Cardiac muscle cell (in vitro differentiated cells and primary cell): Measurements from ENCODE around the gene MYOD1. TPM values are rescaled to one million over a fixed set of nuclear protein-coding genes. Genes with fewer than 3 reads are reported as not detected.

Source experiments
- DNase-seq, 2 donors: peaks; one replicate each; pipeline versions ENCODE4 v3.0.0 to v3.0.0-alpha.2; 2010 to 2017; ENCODE audit warnings: low read depth in 1 of 2, low spot score in 1 of 2
- H3K27ac ChIP-seq: fragments of 200-600 bp; sonication (generic); 2 replicates; pipeline ENCODE4 v1.5.1; 2016
- H3K27me3 ChIP-seq: fragments of 200-600 bp; sonication (generic); 2 replicates; pipeline ENCODE4 v1.6.0; 2016; ENCODE audit warnings: control low read depth
- H3K36me3 ChIP-seq: fragments of 200-600 bp; sonication (generic); 2 replicates; pipeline ENCODE4 v1.5.1; 2016; ENCODE audit warnings: control low read depth
- H3K4me1 ChIP-seq: fragments of 200-600 bp; sonication (generic); 2 replicates; pipeline ENCODE4 v1.8.1; 2017; ENCODE audit warnings: low read depth, mild to moderate bottlenecking, mixed run types
- H3K4me3 ChIP-seq: fragments of 200-600 bp; sonication (generic); 2 replicates; pipeline ENCODE4 v1.5.1; 2016; ENCODE audit warnings: mild to moderate bottlenecking
- H3K9me3 ChIP-seq: fragments of 200-600 bp; sonication (generic); 2 replicates; pipeline ENCODE4 v1.5.1; 2017; ENCODE audit warnings: low read depth, mild to moderate bottlenecking, control low read depth
- CTCF ChIP-seq: IDR thresholded peaks from 2 replicates; pipeline ENCODE4 v1.5.1; 2012; ENCODE audit warnings: low read depth, mild to moderate bottlenecking, low read length
- polyA plus RNA-seq: library from polyadenylated mRNA; unstranded; fragments of >200 nt; fragmentation: Nextera tagmentation; extraction: Ambion mirVana; gene quantifications from 2 replicates; pipeline ENCODE4 v1.2.1, GENCODE V29; 2016
- total RNA-seq: library from RNA; depleted of rRNA; stranded (reverse); fragments of >200 nt; gene quantifications from 2 replicates; pipeline ENCODE4 v1.2.3, GENCODE V29; 2016

Gene MYOD1
- total and polyA plus RNA-seq, 2 experiments from 2014 or later = not detected

- H3K36me3 ChIP-seq = no peaks in the 10 kb centered on the region
- no peak for TF ChIP-seq CTCF
- H3K4me1 ChIP-seq = peaks cover 5% of the 10 kb centered on the region
- no peaks in the 10 kb centered on the region for H3K9me3 ChIP-seq
- H3K27me3 ChIP-seq = peaks cover 17% of the 10 kb centered on the region
- no peak overlapping the region for H3K4me3 ChIP-seq
- no peak overlapping the region for H3K27ac ChIP-seq
- no peak for DNase-seq
Observed at GRCh38 chr11:17742019-17742418, 22.6 kb downstream of the MYOD1 start.

- Histone ChIP-seq H3K4me3 (no peak overlapping the region), H3K9me3 (no peaks in the 10 kb centered on the region), H3K27me3 (peaks cover 7% of the 10 kb centered on the region), H3K27ac (no peak overlapping the region), H3K36me3 (no peaks in the 10 kb centered on the region), H3K4me1 (peaks cover 5% of the 10 kb centered on the region)
- no peak for DNase-seq
- no peak for TF ChIP-seq CTCF
Observed at GRCh38 chr11:17743026-17743807, 23.8 kb downstream of the MYOD1 start.

- DNase-seq = peak in 1 of 2 donors; percentile 21
Observed at GRCh38 chr11:17743808-17744119, 24.4 kb downstream of the MYOD1 start.

GRCh38 chr11:17744151-17744940, 25.0 kb downstream of the MYOD1 start:
- DNase-seq = peak in 1 of 2 donors; percentile 23
- H3K4me3 ChIP-seq = no peak overlapping the region
- H3K4me1 ChIP-seq = no peaks in the 10 kb centered on the region
- TF ChIP-seq CTCF = no peak
- no peaks in the 10 kb centered on the region for H3K27me3 ChIP-seq
- no peaks in the 10 kb centered on the region for H3K36me3 ChIP-seq
- H3K27ac ChIP-seq = no peak overlapping the region
- H3K9me3 ChIP-seq = no peaks in the 10 kb centered on the region

More at GRCh38 chr11:17743808-17744119, 24.4 kb downstream of the MYOD1 start:
- peaks cover 3% of the 10 kb centered on the region for H3K27me3 ChIP-seq
- H3K9me3 ChIP-seq = no peaks in the 10 kb centered on the region
- no peaks in the 10 kb centered on the region for H3K36me3 ChIP-seq
- H3K27ac ChIP-seq = no peak overlapping the region
- H3K4me3 ChIP-seq = no peak overlapping the region
- peaks cover under 1% of the 10 kb centered on the region for H3K4me1 ChIP-seq
- no peak for TF ChIP-seq CTCF

GRCh38 chr11:17745023-17745772, 25.8 kb downstream of the MYOD1 start:
- no peaks in the 10 kb centered on the region for H3K36me3 ChIP-seq
- H3K4me1 ChIP-seq = no peaks in the 10 kb centered on the region
- no peaks in the 10 kb centered on the region for H3K9me3 ChIP-seq
- H3K27ac ChIP-seq = no peak overlapping the region
- DNase-seq = no peak
- no peak for TF ChIP-seq CTCF
- H3K4me3 ChIP-seq = no peak overlapping the region
- H3K27me3 ChIP-seq = no peaks in the 10 kb centered on the region
